ENCODE results near the gene PDSS1. TPM values are rescaled to one million over a fixed set of nuclear protein-coding genes. Genes with fewer than 3 reads are reported as not detected.
"Not testable (repeated sequence)": the region's sequence is repeated elsewhere in the genome, so short reads cannot be mapped to it uniquely, and the experiment has no call there.

Gene PDSS1
- total RNA-seq, 1 donor from 2014 or later: 7.9 TPM

DNA sequence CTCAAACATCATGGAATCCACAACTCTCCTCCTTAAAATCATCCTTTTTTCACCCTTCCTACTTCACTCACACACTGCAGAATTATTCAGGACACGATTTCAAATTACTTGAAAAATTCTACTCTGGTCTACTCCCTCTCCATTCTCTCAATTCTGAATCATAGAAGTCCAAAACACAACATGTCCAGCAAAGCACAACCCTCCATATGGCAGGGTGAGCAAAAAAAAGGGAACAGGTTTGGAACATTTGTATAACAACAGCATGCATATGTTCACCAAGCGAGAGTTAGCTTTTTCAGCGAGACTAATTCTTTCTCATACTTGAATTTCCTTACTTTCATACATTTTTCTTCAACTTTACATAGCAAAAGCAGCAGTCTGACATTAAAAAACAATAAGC lies 89.9 kb downstream of the PDSS1 start:
- no peak for DNase-seq (ENCODE audit: low read depth)
- TF ChIP-seq, protein P1, sequence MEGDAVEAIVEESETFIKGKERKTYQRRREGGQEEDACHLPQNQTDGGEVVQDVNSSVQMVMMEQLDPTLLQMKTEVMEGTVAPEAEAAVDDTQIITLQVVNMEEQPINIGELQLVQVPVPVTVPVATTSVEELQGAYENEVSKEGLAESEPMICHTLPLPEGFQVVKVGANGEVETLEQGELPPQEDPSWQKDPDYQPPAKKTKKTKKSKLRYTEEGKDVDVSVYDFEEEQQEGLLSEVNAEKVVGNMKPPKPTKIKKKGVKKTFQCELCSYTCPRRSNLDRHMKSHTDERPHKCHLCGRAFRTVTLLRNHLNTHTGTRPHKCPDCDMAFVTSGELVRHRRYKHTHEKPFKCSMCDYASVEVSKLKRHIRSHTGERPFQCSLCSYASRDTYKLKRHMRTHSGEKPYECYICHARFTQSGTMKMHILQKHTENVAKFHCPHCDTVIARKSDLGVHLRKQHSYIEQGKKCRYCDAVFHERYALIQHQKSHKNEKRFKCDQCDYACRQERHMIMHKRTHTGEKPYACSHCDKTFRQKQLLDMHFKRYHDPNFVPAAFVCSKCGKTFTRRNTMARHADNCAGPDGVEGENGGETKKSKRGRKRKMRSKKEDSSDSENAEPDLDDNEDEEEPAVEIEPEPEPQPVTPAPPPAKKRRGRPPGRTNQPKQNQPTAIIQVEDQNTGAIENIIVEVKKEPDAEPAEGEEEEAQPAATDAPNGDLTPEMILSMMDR (IDR thresholded peaks at IDR 0.05; ENCODE audit: insufficient read depth, low read length, poor library complexity, severe bottlenecking): no peak
- Histone ChIP-seq H3K36me3 (ENCODE audit: control insufficient read depth, insufficient read depth, low read length) (no peaks in the 10 kb centered on the region), H3K27me3 (ENCODE audit: control insufficient read depth, insufficient read depth, low read length) (no peaks in the 10 kb centered on the region), H3K4me3 (ENCODE audit: low read depth, low read length) (no peak overlapping the region)

DNA sequence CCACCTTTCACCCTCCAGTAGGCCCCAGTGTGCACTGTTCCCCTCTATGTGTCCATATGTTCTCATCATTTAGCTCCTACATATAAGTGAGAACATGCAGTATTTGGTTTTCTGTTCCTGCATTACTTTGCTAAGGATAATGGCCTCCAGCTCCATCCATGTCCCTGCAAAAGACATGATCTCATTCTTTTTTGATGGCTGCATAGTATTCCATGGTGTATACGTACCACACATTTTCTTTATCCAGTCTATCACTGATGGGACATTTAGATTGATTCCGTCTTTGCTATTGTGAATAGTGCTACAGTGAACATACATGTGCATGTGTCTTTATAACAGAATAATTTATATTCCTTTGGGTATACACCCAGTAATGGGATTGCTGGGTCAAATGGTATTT lies 92.3 kb downstream of the PDSS1 start:
- H3K27me3 ChIP-seq (ENCODE audit: control insufficient read depth, insufficient read depth, low read length); H3K4me3 ChIP-seq (ENCODE audit: low read depth, low read length); H3K36me3 ChIP-seq (ENCODE audit: control insufficient read depth, insufficient read depth, low read length); DNase-seq (ENCODE audit: low read depth): not testable (repeated sequence)

DNA sequence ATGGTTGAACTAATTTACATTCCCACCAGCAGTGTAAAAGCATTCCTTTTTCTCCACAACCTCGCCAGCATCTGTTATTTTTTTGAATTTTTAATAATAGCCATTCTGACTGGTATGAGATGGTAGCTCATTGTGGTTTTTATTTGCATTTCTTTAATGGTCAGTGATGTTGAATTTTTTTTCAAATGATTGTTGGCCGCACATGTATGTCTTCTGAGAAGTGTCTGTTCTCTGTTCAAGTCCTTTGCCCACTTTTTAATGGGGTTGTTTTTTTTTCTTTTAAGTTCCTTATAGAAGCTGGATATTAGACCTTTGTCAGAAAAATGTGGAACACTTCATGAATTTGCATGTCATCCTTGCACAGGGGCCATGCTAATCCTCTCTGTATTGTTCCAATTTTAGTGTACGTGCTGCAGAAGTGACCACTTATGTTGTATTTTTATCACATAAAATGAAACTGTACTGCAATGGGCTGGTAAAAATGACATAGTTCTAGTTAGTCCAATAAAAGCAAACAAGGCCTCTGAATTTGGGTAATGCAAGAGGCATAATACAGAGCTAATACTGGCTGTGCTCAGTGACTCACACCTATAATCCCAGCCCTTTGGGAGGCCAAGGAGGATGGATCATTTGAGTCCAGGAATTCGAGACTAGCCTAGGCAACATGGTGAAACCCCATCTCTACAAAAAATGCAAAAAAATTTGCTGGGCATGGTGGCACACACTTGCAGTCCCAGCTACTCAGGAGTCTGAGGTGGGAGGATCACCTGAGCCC lies 92.9 kb downstream of the PDSS1 start:
- Histone ChIP-seq H3K27me3 (ENCODE audit: control insufficient read depth, insufficient read depth, low read length) (no peaks in the 10 kb centered on the region), H3K36me3 (ENCODE audit: control insufficient read depth, insufficient read depth, low read length) (no peaks in the 10 kb centered on the region), H3K4me3 (ENCODE audit: low read depth, low read length) (no peak overlapping the region)
- TF ChIP-seq, protein P1 (IDR thresholded peaks at IDR 0.05; ENCODE audit: insufficient read depth, low read length, poor library complexity, severe bottlenecking): no peak
- no peak for DNase-seq (ENCODE audit: low read depth)

- no peak overlapping the region for H3K4me3 ChIP-seq (ENCODE audit: low read depth, low read length)
- TF ChIP-seq, protein P1 (IDR thresholded peaks at IDR 0.05; ENCODE audit: insufficient read depth, low read length, poor library complexity, severe bottlenecking): no peak
- H3K27me3 ChIP-seq (ENCODE audit: control insufficient read depth, insufficient read depth, low read length): no peaks in the 10 kb centered on the region
- DNase-seq (ENCODE audit: low read depth): no peak
- no peaks in the 10 kb centered on the region for H3K36me3 ChIP-seq (ENCODE audit: control insufficient read depth, insufficient read depth, low read length)
Observed at GRCh38 chr10:26792758-26793495, 95.4 kb downstream of the PDSS1 start.

Other genes starting within 250 kb of the PDSS1 start
- 41.6 and 49.8 TPM in 2 replicates for gene ABI1, start 163.3 kb downstream of the PDSS1 start, total RNA-seq

All from kidney epithelial cell (primary cell).